SH-SY5Y (cell line): Measurements from ENCODE around the gene AANAT.

Experiments used
- GATA2 ChIP-seq: IDR thresholded peaks from 2 replicates; pipeline ENCODE4 v1.6.1; 2011; ENCODE audit warnings: mild to moderate bottlenecking, low read depth, low read length
- GATA3 ChIP-seq: IDR thresholded peaks from 2 replicates; pipeline ENCODE4 v1.6.1; 2011; ENCODE audit warnings: low read depth, mild to moderate bottlenecking, low read length, moderate library complexity

DNA sequence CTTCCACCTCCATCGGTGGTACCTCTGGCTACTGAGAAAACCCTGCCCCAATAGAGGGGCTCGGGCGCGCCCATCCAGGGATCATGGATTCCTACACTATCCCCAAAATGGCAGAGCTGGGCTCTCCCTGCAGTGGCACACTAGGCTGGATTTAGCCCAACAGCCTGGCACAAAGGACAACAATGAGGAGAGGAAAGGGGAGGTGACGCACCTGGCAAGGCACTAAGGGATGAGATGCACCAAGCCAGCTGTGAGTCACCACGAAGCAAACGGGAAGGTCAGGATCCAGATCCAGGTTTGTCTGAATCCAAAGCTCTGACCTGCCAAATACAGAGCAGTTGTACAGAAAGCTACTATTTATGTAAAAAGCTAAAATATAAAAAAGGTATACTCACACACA, 32.5 kb upstream of the AANAT start:
- TF ChIP-seq GATA2 (no peak), GATA3 (no peak)
